Inflammatory macrophage (primary cell): ENCODE measurements around the gene RBPMS2.
"Not testable (repeated sequence)": the region's sequence is repeated elsewhere in the genome, so short reads cannot be mapped to it uniquely, and the experiment has no call there.

Source experiments
- DNase-seq, 2 donors: peaks; one replicate each; pipeline ENCODE4 v3.0.0-alpha.2; 2020 to 2022
- total RNA-seq, 18 experiments: gene quantifications; one replicate each; lab custom pipeline; 2026; ENCODE audit warnings: mixed read lengths in 6 of 18, inconsistent platforms in 2 of 18; lab: John Stamatoyannopoulos, UW

RBPMS2 gene
- total RNA-seq = 0 to 0.10 (median 0.04) reads per million in 18 experiments

- DNase-seq = no peak
Measured at GRCh38 chr15:64775551-64776401, at the start of gene RBPMS2. Gene RBPMS2, minus strand, starts transcription at chr15:64775589. Its CDS starts 270 bp downstream, at chr15:64775319.

DNA sequence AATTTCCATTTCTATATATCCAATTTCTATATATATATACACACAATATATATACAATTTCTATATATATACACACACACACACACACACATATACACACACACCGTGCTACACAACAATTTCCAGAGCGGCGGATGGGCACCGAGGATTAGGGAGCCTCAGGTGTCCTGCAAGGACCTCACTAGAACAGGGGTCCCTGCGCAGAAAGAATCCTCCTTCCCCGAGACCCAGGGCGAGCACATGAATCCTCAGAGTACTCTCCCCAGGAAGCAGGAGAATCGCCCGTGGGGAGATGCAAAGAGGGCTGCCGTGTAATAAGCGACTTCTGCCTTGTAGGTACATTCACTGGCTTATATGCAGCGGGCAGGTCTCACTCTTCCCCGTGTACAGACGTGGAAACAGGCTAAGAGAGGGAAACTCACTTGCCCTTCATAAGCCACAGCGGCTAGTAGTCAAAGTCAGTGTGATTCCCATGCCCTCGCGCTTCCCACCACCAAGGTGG, 49.6 kb upstream of the RBPMS2 start:
- no peak for DNase-seq

- no peak for DNase-seq
Measured at GRCh38 chr15:64816452-64816851, 41.1 kb upstream of the RBPMS2 start.

DNA sequence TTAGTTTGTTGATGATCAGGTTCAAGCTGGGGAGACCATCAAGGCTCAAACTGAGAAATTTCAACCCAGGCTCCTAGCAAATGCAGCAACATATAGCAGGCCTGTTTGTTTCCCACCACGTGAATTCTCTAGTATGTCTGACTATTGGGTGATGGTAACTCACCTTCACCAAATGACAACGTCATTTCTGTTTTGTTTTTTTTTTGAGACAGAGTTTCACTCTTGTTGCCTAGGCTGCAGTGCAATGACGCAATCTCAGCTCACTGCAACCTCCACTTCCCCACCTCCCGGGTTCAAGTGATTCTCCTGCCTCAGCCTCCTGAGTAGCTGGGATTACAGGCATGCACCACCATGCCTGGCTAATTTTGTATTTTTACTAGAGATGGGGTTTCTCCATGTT, 39.6 kb upstream of the RBPMS2 start:
- DNase-seq = peak in 1 of 2 donors; percentile 20

DNA sequence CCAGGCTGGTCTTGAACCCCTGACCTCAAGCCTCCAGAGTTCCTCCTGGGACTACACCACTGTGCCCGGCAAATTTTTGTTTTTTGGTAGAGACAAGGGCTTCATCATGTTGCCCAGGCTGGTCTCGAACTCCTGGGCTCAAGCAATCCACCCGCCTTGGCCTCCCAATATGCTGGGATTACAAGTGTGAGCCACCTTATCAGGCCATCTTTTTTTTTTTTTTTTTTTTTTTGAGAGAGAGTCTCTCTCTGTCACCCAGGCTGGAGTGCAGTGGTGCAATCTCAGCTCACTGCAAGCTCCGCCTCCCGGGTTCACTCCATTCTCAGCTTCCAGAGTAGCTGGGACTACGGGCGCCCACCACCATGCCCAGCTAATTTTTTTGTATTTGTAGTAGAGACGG, 38.9 kb upstream of the RBPMS2 start:
- DNase-seq = not testable (repeated sequence)

GRCh38 chr15:64813075-64813474, 37.7 kb upstream of the RBPMS2 start:
- no peak for DNase-seq

GRCh38 chr15:64810497-64811326, 35.3 kb upstream of the RBPMS2 start:
- no peak for DNase-seq

DNA sequence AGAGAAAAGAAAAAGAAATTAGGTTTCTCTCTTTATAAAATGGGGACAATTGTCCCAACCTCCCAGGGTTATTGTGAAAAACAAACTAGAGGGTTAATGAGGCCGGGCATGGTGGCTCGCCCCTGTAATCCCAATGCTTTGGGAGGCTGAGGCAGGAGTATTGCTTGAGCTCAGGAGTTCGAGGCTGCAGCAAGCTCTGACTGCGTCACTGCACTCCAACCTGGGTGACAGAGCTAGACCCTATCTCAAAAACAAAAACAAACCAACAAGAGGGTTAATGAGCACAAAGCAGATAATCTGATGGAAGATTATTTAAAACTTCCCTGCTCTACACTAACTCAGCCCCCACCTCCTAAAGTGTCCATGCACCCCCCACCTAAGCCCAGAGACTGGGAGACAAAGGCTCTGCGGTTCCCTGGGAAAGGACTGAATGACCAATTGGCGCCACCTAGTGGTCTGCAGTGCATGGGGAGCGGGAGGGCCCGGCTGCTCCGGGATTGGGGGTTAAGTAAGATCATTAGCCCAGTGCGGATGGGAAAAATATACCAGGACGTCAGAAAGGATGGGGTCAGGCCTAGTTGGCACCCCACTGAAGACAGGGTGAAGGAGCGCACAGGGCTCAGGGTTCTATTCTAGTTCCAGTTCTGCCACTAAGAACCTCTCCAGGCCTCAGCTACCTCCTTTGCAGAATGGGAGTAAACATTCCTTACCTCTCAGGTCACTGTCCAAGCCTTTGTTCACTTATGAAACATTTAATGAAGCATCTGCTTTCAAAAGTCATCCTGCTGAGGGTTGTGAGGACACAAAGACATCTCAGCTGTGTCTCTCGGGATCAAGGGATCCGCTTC, 34.5 kb upstream of the RBPMS2 start:
- peak; percentile 66 to 73 for DNase-seq

DNA sequence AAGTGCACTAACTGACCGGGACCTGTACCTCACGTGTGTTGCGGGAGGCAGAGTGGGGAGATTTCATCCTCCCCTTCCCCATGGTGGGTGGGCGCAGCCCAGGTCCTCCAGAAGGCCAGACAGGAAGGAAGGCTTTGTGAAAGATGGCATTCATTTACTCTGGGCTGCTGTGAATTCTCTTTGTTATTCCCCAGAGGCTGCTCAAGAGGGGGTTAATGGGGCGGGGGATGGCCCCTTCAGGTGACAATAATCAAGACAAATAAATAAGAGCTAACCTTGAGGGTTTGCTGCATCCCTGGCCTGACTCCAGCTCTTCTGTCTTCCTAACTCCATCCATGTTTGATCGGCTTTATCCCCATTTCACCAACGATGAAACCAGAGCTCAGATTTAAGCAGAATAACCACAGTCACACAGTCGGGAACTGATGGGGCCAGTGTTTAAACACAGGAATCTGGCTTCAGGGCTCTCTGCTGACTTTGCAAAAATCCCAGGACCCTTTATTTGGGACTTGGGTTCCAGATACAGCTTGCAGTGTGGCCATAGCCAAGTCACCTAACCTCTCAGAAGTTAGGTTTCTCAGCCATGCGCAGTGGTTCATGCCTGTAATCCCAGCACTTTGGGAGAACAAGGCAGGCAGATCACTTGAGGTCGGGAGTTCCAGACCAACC, 33.5 kb upstream of the RBPMS2 start:
- DNase-seq = no peak

DNA sequence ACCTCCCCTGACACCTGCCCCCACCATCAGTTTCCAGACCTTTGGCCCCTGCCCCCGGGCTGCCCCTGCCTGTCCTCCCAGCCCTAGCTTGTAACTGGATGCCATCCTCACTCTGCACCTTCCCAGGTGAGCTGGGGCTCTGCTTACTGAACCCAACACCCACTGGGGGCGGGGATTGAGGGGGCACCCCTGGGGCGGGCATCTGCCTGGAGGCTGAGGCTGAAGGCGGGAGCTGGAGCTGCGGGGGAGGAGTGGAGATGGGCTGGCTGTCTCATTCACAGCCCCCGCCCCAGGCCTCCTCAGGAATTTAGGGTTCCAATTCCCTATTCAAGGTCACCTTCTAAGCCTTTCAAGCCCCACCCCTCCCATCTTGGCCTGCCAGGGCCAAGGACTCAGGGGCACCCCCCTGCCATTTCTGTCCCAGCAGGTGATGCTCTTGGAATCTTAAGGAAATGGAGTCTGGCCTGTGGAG, 32.4 kb upstream of the RBPMS2 start:
- DNase-seq = no peak

- DNase-seq = no peak
Measured at GRCh38 chr15:64807051-64807749, 31.8 kb upstream of the RBPMS2 start.

GRCh38 chr15:64806509-64806908, 31.1 kb upstream of the RBPMS2 start:
- no peak for DNase-seq

GRCh38 chr15:64804619-64805018, 29.2 kb upstream of the RBPMS2 start:
- DNase-seq = no peak

DNA sequence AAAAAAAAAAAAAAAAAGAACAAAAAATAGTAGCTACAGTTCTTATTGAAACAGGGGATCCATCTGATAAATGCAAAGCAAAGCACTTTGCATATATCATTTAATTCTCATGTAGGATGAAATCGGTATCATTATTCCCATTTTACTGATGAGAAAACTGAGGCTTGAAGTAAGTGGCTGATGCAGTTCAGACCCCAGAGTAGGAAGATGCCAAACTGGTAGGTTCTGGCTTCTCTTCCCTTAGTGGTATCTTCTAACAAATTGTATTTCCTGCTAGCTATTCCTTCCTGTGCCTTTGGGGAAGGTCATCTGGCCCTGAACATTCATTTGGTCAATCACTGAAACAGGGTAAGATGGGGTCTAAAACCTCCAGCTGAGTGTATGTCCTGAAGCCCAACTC, 28.1 kb upstream of the RBPMS2 start:
- no peak for DNase-seq

DNA sequence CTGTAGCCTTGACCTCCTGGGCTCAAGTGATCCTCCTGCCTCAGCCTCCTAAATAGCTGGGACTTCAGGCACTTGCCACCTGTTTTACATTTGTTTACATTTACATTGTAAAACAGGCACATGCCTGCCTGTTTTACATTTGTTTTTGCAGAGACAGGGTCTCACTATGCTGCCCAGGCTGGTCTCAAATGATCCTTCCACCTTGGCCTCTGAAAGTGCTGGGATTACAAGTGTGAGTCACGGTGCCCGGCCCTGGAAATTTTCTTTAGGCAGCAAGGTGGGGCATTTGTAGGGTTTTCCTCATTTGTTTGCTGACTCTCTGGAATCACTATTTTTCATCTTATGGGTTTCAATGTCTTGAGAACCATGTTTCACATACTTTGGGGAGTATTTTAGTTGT, 25.1 kb upstream of the RBPMS2 start:
- no peak for DNase-seq

DNA sequence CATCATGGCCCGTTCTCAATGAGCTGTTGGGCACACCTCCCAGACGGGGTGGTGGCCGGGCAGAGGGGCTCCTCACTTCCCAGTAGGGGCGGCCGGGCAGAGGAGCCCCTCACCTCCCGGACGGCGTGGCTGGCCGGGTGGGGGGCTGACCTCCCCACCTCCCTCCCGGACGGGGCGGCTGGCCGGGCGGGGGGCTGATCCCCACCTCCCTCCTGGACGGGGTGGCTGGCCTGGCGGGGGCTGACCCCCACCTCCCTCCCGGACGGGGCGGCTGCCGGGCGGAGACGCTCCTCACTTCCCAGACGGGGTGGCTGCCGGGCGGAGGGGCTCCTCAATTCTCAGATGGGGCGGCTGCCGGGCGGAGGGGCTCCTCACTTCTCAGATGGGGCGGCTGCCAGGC, 23.5 kb upstream of the RBPMS2 start:
- DNase-seq = not testable (repeated sequence)

DNA sequence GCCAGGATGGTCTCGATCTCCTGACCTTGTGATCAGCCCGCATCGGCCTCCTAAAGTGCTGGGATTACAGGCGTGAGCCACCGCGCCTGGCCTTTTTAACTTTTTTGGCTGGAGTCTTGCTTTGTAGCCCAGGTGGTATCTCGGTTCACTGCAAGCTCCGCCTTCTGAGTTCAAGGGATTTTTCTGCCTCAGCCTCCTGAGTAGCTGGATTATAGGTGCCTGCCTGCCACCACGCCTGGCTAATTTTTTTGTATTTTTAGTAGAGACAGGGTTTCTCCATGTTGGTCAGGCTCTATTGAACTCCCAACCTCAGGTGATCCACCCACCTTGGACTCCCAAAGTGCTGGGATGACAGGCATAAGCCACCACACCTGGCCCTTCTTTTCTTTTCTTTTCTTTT, 20.5 kb upstream of the RBPMS2 start:
- DNase-seq = not testable (repeated sequence)

DNA sequence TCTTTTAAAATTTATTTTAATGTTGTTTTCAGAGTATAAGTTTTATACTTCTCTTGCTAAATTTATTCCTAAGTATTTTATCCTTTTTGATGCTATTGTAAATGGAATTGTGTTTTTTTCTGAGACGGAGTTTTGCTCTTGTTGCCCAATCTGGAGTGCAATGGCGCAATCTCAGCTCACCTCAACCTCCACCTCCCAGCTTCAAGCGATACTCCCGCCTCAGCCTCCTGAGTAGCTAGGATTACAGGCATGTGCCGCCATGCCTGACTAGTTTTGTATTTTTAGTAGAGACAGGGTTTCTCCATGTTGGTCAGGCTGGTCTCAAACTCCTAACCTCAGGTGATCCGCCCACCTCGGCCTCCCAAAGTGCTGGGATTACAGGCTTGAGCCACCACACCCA, 19.9 kb upstream of the RBPMS2 start:
- not testable (repeated sequence) for DNase-seq

DNA sequence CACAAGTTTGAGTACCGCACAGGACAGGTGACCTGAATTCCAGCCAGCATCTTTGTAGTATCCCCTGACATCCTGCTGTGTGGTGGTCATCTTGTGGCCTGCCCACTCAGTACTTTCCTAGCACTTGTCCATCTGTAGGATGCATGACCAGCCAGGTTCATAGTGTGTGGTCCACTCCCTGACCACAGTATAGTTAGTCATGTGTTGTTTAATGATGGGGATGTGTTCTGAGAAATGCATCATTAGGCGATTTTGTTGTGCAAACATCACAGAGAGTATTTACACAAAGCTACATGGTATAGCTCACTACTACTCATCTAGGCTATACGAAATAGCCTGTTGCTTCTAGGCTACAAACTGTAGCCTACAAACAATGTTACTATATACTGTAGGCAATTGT, 16.9 kb upstream of the RBPMS2 start:
- no peak for DNase-seq

DNA sequence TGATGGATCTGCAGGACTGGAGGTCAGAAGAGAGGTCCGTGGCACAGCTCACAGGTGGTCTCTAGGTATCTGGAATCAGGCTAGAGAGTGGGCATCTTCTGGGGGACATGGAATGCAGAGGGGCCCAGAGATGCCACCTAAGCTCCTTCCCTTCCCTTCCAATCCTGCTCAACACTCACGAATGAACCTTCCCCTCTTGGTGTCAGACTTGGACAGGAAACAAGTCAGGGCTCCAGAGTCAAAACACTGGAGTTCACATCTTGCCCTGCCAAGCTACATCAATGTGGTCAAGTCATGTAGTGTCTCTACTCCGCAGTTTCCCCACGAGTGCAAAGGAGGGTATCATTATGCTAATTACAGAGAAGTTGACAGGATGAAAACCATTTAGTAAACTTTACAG, 16.0 kb upstream of the RBPMS2 start:
- DNase-seq = no peak

GRCh38 chr15:64783796-64784195, 8.4 kb upstream of the RBPMS2 start:
- no peak for DNase-seq
